GM12878 (cell line): Measurements from ENCODE around the gene SELE. TPM values are rescaled to one million over a fixed set of nuclear protein-coding genes. Genes with fewer than 3 reads are reported as not detected.
A peak's percentile ranks its signal among the peaks of the same experiment; 100 is the strongest.

Source experiments
- ATAC-seq: fragments of 200-7000 bp; cut with Tn5 transposase; 3 replicates; pipeline ENCODE4 v1.9.1; 2020; ENCODE audit warnings: mild to moderate bottlenecking, moderate library complexity
- BruUV-seq: library from RNA; stranded (reverse); fragments of 400-500 nt; replicated peaks from 2 replicates; lab custom pipeline; 2021; lab: Mats Ljungman, UMichigan
- CTCF ChIA-PET: fragments of 300-600 bp; sonication (Branson Sonifier 250); formaldehyde crosslinking; extraction: SDS; loops from one replicate; lab custom pipeline; 2021; ENCODE audit warnings: inconsistent platforms; lab: Yijun Ruan, JAX
- POLR2A ChIA-PET: fragments of 350-600 bp; formaldehyde crosslinking; extraction: SDS; loops from one replicate; lab custom pipeline; 2021; ENCODE audit warnings: inconsistent platforms; lab: Charles Lee
- RAD21 ChIA-PET: fragments of 300-600 bp; sonication (Branson Sonifier 250); formaldehyde crosslinking; loops from one replicate; lab custom pipeline; 2023; ENCODE audit warnings: antibody characterized with exemption; ENCODE audit not compliant: unreplicated experiment; lab: Charles Lee
- SMC1A ChIA-PET: fragments of 300-600 bp; sonication (Branson Sonifier 250); formaldehyde crosslinking; loops from one replicate; lab custom pipeline; 2023; ENCODE audit not compliant: unreplicated experiment, uncharacterized antibody; lab: Charles Lee
- DNase-seq: peaks from one replicate; pipeline ENCODE4 v3.0.0-alpha.2; 2011; ENCODE audit warnings: low read depth, low spot score
- FAIRE-seq: peaks from 3 replicates; lab custom pipeline; 2011; peaks lifted over from hg19 to GRCh38; lab: Jason Lieb, UNC
- H2AFZ ChIP-seq: 2 replicates; pipeline ENCODE4 v1.6.0; 2011; ENCODE audit warnings: low read depth, low read length, control low read depth; ENCODE audit not compliant: control insufficient read depth
- H3K27ac ChIP-seq: 2 replicates; pipeline ENCODE4 v1.5.1; 2011; ENCODE audit warnings: control low read depth; ENCODE audit not compliant: control insufficient read depth, insufficient read depth
- H3K27me3 ChIP-seq, 2 experiments: replicated peaks in 1 of 2; 2 replicates each; pipeline versions ENCODE4 v1.6.0 to v1.6.1; 2011; ENCODE audit warnings: low read length in 1 of 2; ENCODE audit not compliant: control insufficient read depth in 2 of 2, insufficient read depth in 2 of 2
- H3K36me3 ChIP-seq, 2 experiments: 2 replicates each; pipeline ENCODE4 v1.5.1; 2011; ENCODE audit warnings: low read length in 1 of 2; ENCODE audit not compliant: control insufficient read depth in 2 of 2, insufficient read depth in 2 of 2
- H3K4me1 ChIP-seq: 2 replicates; pipeline ENCODE4 v1.6.1; 2011; ENCODE audit warnings: mild to moderate bottlenecking, low read length, moderate library complexity, mixed read lengths; ENCODE audit not compliant: control insufficient read depth, insufficient read depth
- H3K4me2 ChIP-seq: 2 replicates; pipeline ENCODE4 v1.6.0; 2011; ENCODE audit warnings: control low read depth; ENCODE audit not compliant: control insufficient read depth, insufficient read depth
- H3K4me3 ChIP-seq: fragments of 200-600 bp; sonication (generic); 2 replicates; pipeline ENCODE4 v1.5.1; 2016
- H3K79me2 ChIP-seq: 2 replicates; pipeline ENCODE4 v1.6.0; 2011; ENCODE audit warnings: low read length; ENCODE audit not compliant: control insufficient read depth, insufficient read depth
- H3K9ac ChIP-seq: 2 replicates; pipeline ENCODE4 v1.8.0; 2011; ENCODE audit warnings: low read length, control low read depth, mixed read lengths; ENCODE audit not compliant: control insufficient read depth, insufficient read depth
- H3K9me3 ChIP-seq: replicated peaks from 3 replicates; pipeline ENCODE4 v1.5.1; 2011; ENCODE audit warnings: mild to moderate bottlenecking, low read length; ENCODE audit not compliant: control insufficient read depth, insufficient read depth
- H4K20me1 ChIP-seq: 2 replicates; pipeline ENCODE4 v1.6.0; 2011; ENCODE audit not compliant: control insufficient read depth, insufficient read depth
- ATF7 ChIP-seq: fragments of 450-650 bp; IDR thresholded peaks from 2 replicates; pipeline ENCODE4 v1.6.1; 2016; ENCODE audit warnings: low read depth, mild to moderate bottlenecking
- BHLHE40 ChIP-seq, 2 experiments: fragments of 450-650 bp in 1 of 2; IDR thresholded peaks; 2 replicates each; pipeline ENCODE4 v1.6.1; 2011 to 2017; ENCODE audit warnings: low read depth in 2 of 2, borderline replicate concordance in 1 of 2, improper control_type of control experiment in 1 of 2, low read length in 1 of 2, mild to moderate bottlenecking in 1 of 2
- FOS ChIP-seq: IDR thresholded peaks from 3 replicates; pipeline ENCODE4 v1.6.1; 2011; ENCODE audit warnings: borderline replicate concordance; ENCODE audit not compliant: insufficient read length; ENCODE audit errors: extremely low read depth
- IKZF1 ChIP-seq: fragments of 450-650 bp; conservative IDR thresholded peaks from 2 replicates; pipeline ENCODE4 v1.6.1; 2017; ENCODE audit warnings: antibody characterized with exemption, mild to moderate bottlenecking
- IKZF2 ChIP-seq, 2 experiments: fragments of 450-650 bp; IDR thresholded peaks; 2 replicates each; pipeline ENCODE4 v1.6.1; 2017; ENCODE audit warnings: mild to moderate bottlenecking in 2 of 2, moderate library complexity in 2 of 2
- JUNB ChIP-seq: IDR thresholded peaks from 2 replicates; pipeline ENCODE4 v1.6.1; 2016; ENCODE audit warnings: antibody characterized with exemption, mild to moderate bottlenecking
- NFIC ChIP-seq: IDR thresholded peaks from 2 replicates; pipeline ENCODE4 v1.6.1; 2012; ENCODE audit warnings: low read depth, mild to moderate bottlenecking, inconsistent platforms, low read length, moderate library complexity
- PAX5 ChIP-seq: IDR thresholded peaks from 2 replicates; pipeline ENCODE4 v1.6.1; 2011; ENCODE audit warnings: low read depth, low read length, borderline replicate concordance
- RUNX3 ChIP-seq: IDR thresholded peaks from 2 replicates; pipeline ENCODE4 v1.6.1; 2012; ENCODE audit warnings: low read length, inconsistent platforms
- SIX5 ChIP-seq: IDR thresholded peaks from 2 replicates; pipeline ENCODE4 v1.6.1; 2011; ENCODE audit warnings: mild to moderate bottlenecking, low read depth, low read length, moderate library complexity; ENCODE audit not compliant: severe bottlenecking
- WGBS: methylation state at CpG from one replicate; pipeline ENCODE4 v1.1.6; 2016; ENCODE audit warnings: low lambda C conversion rate; ENCODE audit not compliant: insufficient replicate concordance, insufficient coverage; ENCODE audit errors: missing lambda C conversion rate; 5-methylcytosine and 5-hydroxymethylcytosine counted together
- in situ Hi-C: fragments of 300-500 bp; cut with MboI; formaldehyde crosslinking; loops from 9 replicates; pipeline ENCODE4 v1.14.3; 2018; ENCODE audit warnings: mixed read lengths
- intact Hi-C: fragments of 100-400 bp; cut with micrococcal nuclease; formaldehyde crosslinking; loops from one replicate; pipeline ENCODE4 v1.14.2; 2022; ENCODE audit not compliant: unreplicated experiment
- polyA plus RNA-seq, 11 experiments: library from polyadenylated mRNA; depleted of rRNA in 4 of 11; unstranded in 6 of 11; stranded (reverse) in 5 of 11; fragments of >200 nt; fragmentation: Nextera tagmentation in 4 of 11; fragmentation: Illumina TruSeq in 1 of 11; extraction: Ambion mirVana in 4 of 11; extraction: Trizol in 1 of 11; gene quantifications; 1 replicate in 1 of 11; 2 replicates in 10 of 11; pipeline versions ENCODE4 v1.2.1 to v1.2.3, GENCODE V29; 2011 to 2016; ENCODE audit warnings: inconsistent platforms in 2 of 11, missing spikeins in 2 of 11, low read depth in 1 of 11
- total RNA-seq, 4 experiments: library from RNA; depleted of rRNA in 3 of 4; stranded (reverse); fragments of >200 nt in 3 of 4; fragmentation: Illumina TruSeq in 1 of 4; extraction: Trizol in 1 of 4; gene quantifications; 2 replicates each; pipeline versions ENCODE4 v1.2.1 to v1.2.3, GENCODE V29; 2013 to 2021
- TF ChIP-seq, protein P1 (sequence below): IDR thresholded peaks from 2 replicates; pipeline ENCODE4 v1.6.1; 2012; ENCODE audit warnings: low read depth, low read length, improper control_type of control experiment
- TF ChIP-seq, protein P2 (sequence below): fragments of 450-650 bp; IDR thresholded peaks from 2 replicates; pipeline ENCODE4 v1.6.1; 2018; ENCODE audit warnings: borderline replicate concordance, mild to moderate bottlenecking; ENCODE audit not compliant: partially characterized antibody
- TF ChIP-seq, protein P3 (sequence below): fragments of 450-650 bp; IDR thresholded peaks from 2 replicates; pipeline ENCODE4 v1.6.1; 2017; ENCODE audit warnings: low read depth, mild to moderate bottlenecking, moderate library complexity

SELE gene
- total and polyA plus RNA-seq, 10 of the 15 experiments (the other 5 are each of a cell fraction or from before 2014, with no cell fraction given), result not detected

DNA sequence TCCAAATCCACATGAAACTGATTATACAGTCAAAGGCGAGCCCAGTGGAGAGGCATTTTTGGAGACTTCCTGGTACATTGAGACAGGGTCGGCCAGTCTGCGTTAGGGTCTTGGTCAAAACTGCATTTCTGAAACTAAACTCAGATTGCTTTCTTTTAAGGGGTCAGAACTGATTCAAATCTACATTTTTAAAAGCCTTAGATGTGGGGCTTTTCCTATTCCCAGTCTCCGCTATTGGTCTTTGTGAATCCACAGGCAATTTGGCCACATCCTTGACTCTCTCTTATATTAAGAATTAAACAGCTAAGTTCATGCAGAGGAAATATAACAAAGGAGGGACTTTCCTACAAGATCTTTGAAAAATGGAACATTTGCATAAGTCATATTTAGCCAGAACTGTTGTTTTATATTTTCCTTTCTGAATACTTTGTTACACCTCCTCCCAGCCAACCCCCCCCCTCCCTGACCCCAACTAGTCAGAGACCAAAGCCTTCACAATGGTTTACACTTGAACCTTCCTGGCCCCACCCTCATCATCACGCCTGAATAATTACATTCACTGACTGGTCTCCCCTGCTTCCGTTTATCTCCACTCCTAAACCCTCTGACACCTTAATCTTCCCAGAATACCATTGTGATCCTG, 53.4 kb downstream of the SELE start:
- peak overlapping the region; percentile 23; the same call in 1 of the 2 replicates for H3K9ac ChIP-seq
- FAIRE-seq (no peak), ATAC-seq (peak; percentile 88), DNase-seq (peak; percentile 73)
- ChIA-PET POLR2A (interaction anchor here (0.5 to 5.8 kb wide), 3 partner anchors 13 to 1012 kb away, joined by 3 to 64 read pairs (median 5); no protein-coding TSS in a partner anchor), CTCF (interaction anchor here (0.8 to 9.7 kb wide), 8 partner anchors 9 to 129 kb away, joined by 3 to 125 read pairs (median 8); no protein-coding TSS in a partner anchor), RAD21 (interaction anchor here (0.7 to 6.0 kb wide), 8 partner anchors 12 to 84 kb away, joined by 3 to 71 read pairs (median 15); no protein-coding TSS in a partner anchor), SMC1A (interaction anchor here (1.2 to 11.1 kb wide), 7 partner anchors 13 to 78 kb away, joined by 5 to 176 read pairs (median 16); no protein-coding TSS in a partner anchor)
- H3K4me3 ChIP-seq, result peak overlapping the region; percentile 37
- H3K27me3 ChIP-seq, result no peaks in the 10 kb centered on the region
- H3K4me1 ChIP-seq, result peaks cover 49% of the 10 kb centered on the region
- in situ Hi-C loops (no loop called here), intact Hi-C loops (loop anchor here (2.0 kb wide), 1 partner anchor 16 kb away; no protein-coding TSS in a partner anchor)
- no peaks in the 10 kb centered on the region for H3K36me3 ChIP-seq
- H3K4me2 ChIP-seq, result peak overlapping the region; percentile 38
- H3K27ac ChIP-seq, result peak overlapping the region; percentile 76
- no peaks in the 10 kb centered on the region; the same call in 2 of the 3 replicates for H3K9me3 ChIP-seq
- H3K79me2 ChIP-seq, result no peaks in the 10 kb centered on the region
- BruUV-seq, result no TSS peak
- H4K20me1 ChIP-seq, result no peaks in the 10 kb centered on the region
- peak; percentile 32; the same call in 1 of the 2 replicates for TF ChIP-seq RUNX3
- no peak for TF ChIP-seq FOS
- peak in 1 of 2 experiments; percentile 11; a peak in 2 of 4 replicates for TF ChIP-seq IKZF2 (IDR thresholded peaks at IDR 0.05)
- TF ChIP-seq, protein P1, sequence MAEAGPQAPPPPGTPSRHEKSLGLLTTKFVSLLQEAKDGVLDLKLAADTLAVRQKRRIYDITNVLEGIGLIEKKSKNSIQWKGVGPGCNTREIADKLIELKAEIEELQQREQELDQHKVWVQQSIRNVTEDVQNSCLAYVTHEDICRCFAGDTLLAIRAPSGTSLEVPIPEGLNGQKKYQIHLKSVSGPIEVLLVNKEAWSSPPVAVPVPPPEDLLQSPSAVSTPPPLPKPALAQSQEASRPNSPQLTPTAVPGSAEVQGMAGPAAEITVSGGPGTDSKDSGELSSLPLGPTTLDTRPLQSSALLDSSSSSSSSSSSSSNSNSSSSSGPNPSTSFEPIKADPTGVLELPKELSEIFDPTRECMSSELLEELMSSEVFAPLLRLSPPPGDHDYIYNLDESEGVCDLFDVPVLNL, result no peak
- TF ChIP-seq, protein P2, sequence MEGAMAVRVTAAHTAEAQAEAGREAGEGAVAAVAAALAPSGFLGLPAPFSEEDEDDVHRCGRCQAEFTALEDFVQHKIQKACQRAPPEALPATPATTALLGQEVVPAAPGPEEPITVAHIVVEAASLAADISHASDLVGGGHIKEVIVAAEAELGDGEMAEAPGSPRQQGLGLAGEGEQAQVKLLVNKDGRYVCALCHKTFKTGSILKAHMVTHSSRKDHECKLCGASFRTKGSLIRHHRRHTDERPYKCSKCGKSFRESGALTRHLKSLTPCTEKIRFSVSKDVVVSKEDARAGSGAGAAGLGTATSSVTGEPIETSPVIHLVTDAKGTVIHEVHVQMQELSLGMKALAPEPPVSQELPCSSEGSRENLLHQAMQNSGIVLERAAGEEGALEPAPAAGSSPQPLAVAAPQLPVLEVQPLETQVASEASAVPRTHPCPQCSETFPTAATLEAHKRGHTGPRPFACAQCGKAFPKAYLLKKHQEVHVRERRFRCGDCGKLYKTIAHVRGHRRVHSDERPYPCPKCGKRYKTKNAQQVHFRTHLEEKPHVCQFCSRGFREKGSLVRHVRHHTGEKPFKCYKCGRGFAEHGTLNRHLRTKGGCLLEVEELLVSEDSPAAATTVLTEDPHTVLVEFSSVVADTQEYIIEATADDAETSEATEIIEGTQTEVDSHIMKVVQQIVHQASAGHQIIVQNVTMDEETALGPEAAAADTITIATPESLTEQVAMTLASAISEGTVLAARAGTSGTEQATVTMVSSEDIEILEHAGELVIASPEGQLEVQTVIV, result no peak
- TF ChIP-seq SIX5, result peak; percentile 11
- TF ChIP-seq IKZF1, result 0 out of 2 replicates have a peak, but pooled peaks have one; percentile 31
- 0 out of 2 replicates have a peak, but pooled peaks have one; percentile 7 for TF ChIP-seq PAX5
- TF ChIP-seq, protein P3, sequence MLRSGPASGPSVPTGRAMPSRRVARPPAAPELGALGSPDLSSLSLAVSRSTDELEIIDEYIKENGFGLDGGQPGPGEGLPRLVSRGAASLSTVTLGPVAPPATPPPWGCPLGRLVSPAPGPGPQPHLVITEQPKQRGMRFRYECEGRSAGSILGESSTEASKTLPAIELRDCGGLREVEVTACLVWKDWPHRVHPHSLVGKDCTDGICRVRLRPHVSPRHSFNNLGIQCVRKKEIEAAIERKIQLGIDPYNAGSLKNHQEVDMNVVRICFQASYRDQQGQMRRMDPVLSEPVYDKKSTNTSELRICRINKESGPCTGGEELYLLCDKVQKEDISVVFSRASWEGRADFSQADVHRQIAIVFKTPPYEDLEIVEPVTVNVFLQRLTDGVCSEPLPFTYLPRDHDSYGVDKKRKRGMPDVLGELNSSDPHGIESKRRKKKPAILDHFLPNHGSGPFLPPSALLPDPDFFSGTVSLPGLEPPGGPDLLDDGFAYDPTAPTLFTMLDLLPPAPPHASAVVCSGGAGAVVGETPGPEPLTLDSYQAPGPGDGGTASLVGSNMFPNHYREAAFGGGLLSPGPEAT, result peak; percentile 67
- TF ChIP-seq NFIC, result 0 out of 2 replicates have a peak, but pooled peaks have one; percentile 20
- TF ChIP-seq BHLHE40 (IDR thresholded peaks at IDR 0.05; ENCODE audit: borderline replicate concordance in 1 of 2, low read depth in 2 of 2, low read length in 1 of 2), result no peak
- TF ChIP-seq ATF7, result 0 out of 2 replicates have a peak, but pooled peaks have one; percentile 13
- peak; percentile 62 for TF ChIP-seq JUNB
- H2AFZ ChIP-seq, result peak overlapping the region; percentile 52
- 30% methylated on average over 6 of the region's 6 CpGs for WGBS
